ENCODE data around the gene RBM15B. TPM values are rescaled to one million over a fixed set of nuclear protein-coding genes. Genes with fewer than 3 reads are reported as not detected.
"Not testable (repeated sequence)": the region's sequence is repeated elsewhere in the genome, so short reads cannot be mapped to it uniquely, and the experiment has no call there.

Gene RBM15B
- total RNA-seq, 4 donors from 2014 or later = 24.8 to 42.6 (median 39.5) TPM

GRCh38 chr3:51360806-51361205 is 30.3 kb upstream of the RBM15B start:
- no peak overlapping the region for H3K4me3 ChIP-seq (ENCODE audit: low read depth, poor library complexity, severe bottlenecking)
- 87 to 93% methylated on average over 3 of the region's 3 CpGs for WGBS, 2 donors
- intact Hi-C loops (cut with DNase I; ENCODE audit: low total_unique reads) = no loop called here
- TF ChIP-seq POLR2A (IDR thresholded peaks at IDR 0.05) (no peak), CTCF (IDR thresholded peaks at IDR 0.05) (no peak)
- peak in 1 of 2 donors; percentile 50 for DNase-seq (ENCODE audit: low spot score in 2 of 2)

- intact Hi-C loops (cut with DNase I; ENCODE audit: low total_unique reads) = no loop called here
- WGBS, 2 donors = 94 to 98% methylated on average over 6 of the region's 6 CpGs
- TF ChIP-seq CTCF (IDR thresholded peaks at IDR 0.05) (no peak), POLR2A (IDR thresholded peaks at IDR 0.05) (no peak)
- no peak overlapping the region for H3K4me3 ChIP-seq (ENCODE audit: low read depth, poor library complexity, severe bottlenecking)
- DNase-seq (ENCODE audit: low spot score in 2 of 2) = peak in 1 of 2 donors; percentile 70
Measured at GRCh38 chr3:51361746-51362145, 29.3 kb upstream of the RBM15B start.

GRCh38 chr3:51362476-51362875 is 28.6 kb upstream of the RBM15B start:
- intact Hi-C loops (cut with DNase I; ENCODE audit: low total_unique reads) = no loop called here
- TF ChIP-seq CTCF (IDR thresholded peaks at IDR 0.05) = no peak
- TF ChIP-seq POLR2A (IDR thresholded peaks at IDR 0.05) = no peak
- no peak overlapping the region for H3K4me3 ChIP-seq (ENCODE audit: low read depth, poor library complexity, severe bottlenecking)
- 83 to 90% methylated on average over 9 of the region's 9 CpGs for WGBS, 2 donors
- peak in 1 of 2 donors; percentile 36 for DNase-seq (ENCODE audit: low spot score in 2 of 2)

DNA sequence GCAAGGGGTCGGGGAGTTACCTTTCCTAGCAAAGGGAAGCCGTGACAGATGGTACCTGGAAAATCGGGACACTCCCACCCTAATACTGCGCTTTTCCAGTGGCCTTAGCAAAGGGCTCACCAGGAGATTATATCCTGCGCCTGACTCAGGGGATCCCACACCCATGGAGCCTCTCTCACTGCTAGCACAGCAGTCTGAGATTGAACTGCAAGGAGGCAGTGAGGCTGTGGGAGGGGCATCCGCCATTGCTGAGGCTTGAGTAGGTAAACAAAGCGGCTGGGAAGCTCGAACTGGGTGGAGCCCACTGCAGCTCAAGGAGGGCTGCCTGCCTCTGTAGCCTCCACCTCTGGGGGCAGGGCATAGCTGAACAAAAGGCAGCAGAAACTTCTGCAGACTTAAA is 22.8 kb upstream of the RBM15B start:
- peak in 1 of 2 donors; percentile 56 for DNase-seq (ENCODE audit: low spot score in 2 of 2)
- H3K4me3 ChIP-seq (ENCODE audit: low read depth, poor library complexity, severe bottlenecking) = not testable (repeated sequence)

DNA sequence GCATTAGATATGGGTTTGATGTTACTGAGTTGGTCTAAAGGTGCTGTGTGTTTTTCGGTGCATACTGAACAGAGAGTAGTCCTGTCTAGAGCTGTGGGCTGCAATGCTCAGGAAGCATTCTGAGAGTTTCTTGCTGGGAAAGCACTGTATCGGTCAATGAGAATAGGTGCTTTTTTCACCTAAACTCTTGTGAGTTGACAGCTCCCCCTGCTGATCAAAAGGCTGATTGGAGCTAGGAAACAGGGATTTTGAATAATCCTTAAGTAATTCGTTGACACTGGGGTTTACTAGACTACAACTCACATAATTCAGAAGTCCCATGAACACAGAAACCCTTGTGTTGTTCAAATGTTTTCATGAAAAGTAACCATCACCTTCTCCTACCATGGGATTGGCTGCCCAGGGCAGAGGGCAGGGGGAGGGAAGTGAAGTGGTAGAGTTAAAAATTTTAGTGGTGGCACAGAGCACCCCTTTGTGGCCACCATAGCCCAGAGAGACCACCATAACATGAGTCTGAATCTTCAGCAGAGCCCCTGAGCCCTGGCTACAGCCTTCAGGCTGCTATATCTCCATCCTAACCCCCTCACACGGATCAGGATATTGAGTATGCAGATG is 19.0 kb upstream of the RBM15B start:
- intact Hi-C loops (cut with DNase I; ENCODE audit: low total_unique reads) = loop anchor here (10.0 kb wide), 1 partner anchor 397 kb away; no protein-coding TSS in a partner anchor
- 22 to 26% methylated on average over 4 of the region's 4 CpGs for WGBS, 2 donors
- no peak overlapping the region for H3K4me3 ChIP-seq (ENCODE audit: low read depth, poor library complexity, severe bottlenecking)
- peak in 1 of 2 donors; percentile 75 for DNase-seq (ENCODE audit: low spot score in 2 of 2)
- TF ChIP-seq CTCF (IDR thresholded peaks at IDR 0.05) (no peak), POLR2A (IDR thresholded peaks at IDR 0.05) (no peak)

More for the DNA sequence above, 22.8 kb upstream of the RBM15B start:
- WGBS, 2 donors = 94 to 95% methylated on average over 8 of the region's 8 CpGs
- intact Hi-C loops (cut with DNase I; ENCODE audit: low total_unique reads) = not testable (repeated sequence)

DNA sequence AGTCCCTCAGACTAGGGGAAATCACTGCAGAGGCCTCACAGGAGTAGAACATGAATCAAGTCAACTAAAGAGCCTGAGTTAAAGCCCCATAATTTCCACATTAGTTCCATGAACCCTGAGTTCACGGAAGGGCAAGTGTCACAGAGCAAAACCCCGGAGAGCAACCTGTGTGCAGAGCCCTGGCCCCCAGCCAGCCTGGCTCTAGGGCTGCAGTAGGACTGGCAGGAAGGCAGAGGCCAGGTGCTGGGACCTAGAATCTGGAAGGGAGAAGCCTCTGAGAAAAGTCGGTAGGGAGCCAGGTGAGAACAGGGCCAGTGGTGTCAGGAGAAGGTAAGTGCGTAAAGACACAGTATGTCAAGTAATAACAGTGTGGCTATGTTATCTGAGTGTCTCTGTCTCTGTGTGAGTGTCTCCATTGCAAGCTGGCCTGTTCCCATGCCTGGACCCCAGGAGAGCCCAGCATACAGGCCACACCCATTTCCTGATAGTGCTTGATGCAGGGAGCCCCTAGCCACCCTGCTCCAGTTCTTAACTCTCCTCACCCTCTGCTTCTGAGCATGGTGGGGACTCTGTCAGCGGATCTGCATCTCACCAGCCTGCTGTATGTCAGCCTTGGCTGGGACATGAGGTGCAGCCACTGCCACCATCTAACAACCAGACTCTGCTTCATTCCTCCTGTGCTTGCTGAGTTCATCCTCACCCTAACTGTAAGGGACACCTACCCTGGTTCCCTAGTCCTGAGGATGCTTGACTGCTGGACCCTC is 17.2 kb upstream of the RBM15B start:
- intact Hi-C loops (cut with DNase I; ENCODE audit: low total_unique reads) = loop anchor here (10.0 kb wide), 1 partner anchor 399 kb away; no protein-coding TSS in a partner anchor
- no peak for DNase-seq (ENCODE audit: low spot score in 2 of 2)
- WGBS, 2 donors = 74 to 78% methylated on average over 5 of the region's 5 CpGs
- TF ChIP-seq CTCF (IDR thresholded peaks at IDR 0.05) (no peak), POLR2A (IDR thresholded peaks at IDR 0.05) (no peak)
- no peak overlapping the region for H3K4me3 ChIP-seq (ENCODE audit: low read depth, poor library complexity, severe bottlenecking)

Measured in lower leg skin (tissue), 4 donors.